Activated CD4-positive, alpha-beta T cell treated with anti-CD3 and anti-CD28 coated beads for 4 hours (primary cell): Measurements from ENCODE around the gene TLR4.

Experiments
- DNase-seq, 2 donors: peaks; one replicate each; pipeline ENCODE4 v3.0.0-alpha.2; 2020

TLR4 gene

DNA sequence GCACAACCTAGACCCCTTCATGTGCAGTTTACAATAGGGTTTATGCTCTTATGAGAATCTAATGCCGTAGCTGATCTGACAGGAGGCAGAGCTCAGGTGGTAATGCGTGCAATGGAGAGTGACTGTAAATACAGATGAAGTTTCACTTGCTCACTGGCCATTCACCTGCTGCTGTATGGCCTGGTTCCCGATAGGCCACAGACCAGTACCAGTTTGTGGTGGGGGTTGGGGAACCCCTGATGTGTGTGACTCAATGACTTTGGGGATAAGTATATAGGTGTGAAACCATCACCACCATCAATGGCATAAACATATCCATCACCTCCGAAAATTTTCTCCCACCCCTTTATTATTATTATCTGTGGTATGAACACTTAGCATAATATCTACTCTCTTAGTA is 42.1 kb downstream of the TLR4 start:
- DNase-seq, result no peak

DNA sequence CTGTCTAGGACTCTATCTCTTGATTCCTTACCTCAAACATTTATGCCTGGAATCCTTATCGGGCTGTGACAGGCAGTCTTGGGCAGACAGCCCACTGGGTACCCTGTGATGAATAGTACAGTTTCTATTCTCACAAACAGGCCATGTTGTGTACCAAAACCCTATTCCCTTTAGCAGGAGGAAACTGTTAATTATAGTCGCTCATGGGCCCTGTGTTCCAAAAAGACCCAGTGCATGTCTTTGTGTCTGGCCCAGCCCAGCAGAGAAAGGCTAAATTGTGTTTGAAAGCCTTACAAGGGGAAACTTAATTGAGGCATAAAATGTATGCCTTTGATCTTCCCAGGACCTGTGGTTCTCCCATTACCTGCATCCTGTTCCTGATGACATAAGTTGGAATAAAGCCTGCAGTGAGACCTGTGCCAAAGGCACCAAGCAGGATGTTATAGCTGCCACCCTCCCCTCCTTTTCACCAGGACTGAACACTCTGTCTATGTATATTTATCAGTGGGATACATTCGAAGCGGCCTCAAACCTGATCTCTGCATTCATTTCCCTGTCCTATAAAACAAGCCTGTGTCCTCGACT is 43.3 kb downstream of the TLR4 start:
- no peak for DNase-seq

GRCh38 chr9:117750401-117750800 is 46.2 kb downstream of the TLR4 start:
- no peak for DNase-seq

- DNase-seq, result no peak
Observed at GRCh38 chr9:117752894-117753293, 48.7 kb downstream of the TLR4 start.

DNA sequence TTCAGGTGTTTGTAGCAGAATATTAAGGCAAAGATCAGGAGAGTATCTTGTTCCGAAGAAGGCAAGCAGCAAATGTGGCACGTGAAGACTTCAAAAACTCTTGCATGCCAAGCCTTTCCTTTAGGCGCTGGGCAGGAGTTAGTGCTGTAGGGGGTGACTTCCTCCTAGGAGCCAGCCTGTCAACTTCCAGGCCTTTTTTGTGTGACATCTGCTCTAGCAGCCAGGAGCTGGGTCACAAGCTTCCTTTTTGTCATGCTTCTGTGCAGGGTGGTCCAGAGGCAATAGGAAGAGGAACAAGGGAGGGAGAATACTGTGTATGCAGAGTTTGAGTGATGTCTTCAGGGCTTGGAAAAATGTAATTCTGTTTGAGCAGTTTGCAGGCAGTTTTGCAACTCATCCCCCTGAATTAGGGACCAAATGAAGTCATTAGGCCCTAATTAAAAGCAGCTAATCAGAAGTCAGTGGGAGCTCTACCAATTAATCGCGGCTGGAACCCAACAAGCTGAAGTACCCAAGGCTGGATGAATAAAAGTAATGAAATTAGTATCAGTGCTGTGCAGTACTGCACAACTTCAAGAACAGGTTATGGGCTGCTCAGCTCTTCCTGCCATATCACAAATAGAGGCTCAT is 53.5 kb downstream of the TLR4 start:
- DNase-seq, result no peak

DNA sequence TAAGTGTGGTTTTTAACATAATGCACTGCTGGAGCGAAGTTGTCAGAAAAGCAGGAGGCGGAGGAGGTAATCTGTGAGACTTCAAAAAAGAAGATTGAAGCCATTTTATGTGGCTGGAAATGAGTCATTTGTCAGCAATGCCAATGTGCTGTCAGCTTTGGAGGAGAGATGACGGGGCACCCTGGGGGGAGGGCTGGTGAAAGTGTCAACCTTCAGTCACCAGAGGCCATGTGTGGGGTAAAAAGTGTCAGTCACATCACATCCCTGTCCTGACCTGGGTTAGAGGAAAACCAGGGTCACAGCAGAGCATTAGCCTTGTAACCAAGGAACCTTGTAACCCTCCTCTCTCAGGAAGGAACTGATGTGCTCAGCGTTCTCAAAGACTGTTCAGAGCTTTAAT is 59.1 kb downstream of the TLR4 start:
- DNase-seq, result no peak

- DNase-seq, result no peak
Observed at GRCh38 chr9:117768750-117769395, 64.7 kb downstream of the TLR4 start.

DNA sequence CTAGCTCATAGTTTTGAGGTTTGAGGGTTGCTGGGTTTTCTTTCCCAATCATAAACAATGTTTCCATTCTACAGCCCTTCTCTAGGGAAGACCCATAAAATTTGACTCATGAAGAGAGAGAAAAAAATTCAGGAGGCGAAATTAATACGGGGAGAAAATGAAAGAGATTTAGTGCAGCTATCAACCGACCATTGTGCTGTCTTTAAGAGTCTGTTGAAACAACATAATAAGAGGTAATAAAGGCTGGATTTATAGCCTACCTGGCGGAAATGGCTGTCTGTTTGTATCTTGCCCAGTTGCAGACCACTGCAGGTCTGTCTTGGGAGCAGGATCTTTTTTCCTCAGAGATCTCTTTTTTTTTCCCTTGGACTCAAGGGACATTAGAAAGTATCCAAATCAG is 66.9 kb downstream of the TLR4 start:
- no peak for DNase-seq

DNA sequence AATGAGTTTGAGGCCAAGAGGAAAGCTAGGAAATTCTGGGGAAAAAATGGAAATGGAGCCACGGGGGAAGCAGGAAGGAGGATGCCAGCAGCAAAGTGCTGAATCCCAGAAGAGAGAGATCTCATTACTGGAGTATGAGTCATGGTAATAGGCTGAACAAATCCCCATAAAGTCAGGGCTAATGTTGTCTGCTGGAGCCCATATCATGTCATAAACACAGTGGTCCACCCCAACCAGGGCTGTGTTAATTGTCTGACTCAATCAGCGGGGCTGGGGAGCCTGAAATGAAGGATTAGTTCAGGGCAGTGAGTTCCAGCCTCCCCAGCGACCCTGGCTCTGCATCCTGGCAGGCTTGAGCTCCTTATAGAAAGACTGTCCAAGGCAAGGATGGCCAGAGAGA is 68.8 kb downstream of the TLR4 start:
- DNase-seq, result no peak
